Measurements from ENCODE around the gene AFDN. TPM values are rescaled to one million over a fixed set of nuclear protein-coding genes. Genes with fewer than 3 reads are reported as not detected.

AFDN gene
- total RNA-seq, 2 donors from 2014 or later, result 214 to 239 TPM

DNA sequence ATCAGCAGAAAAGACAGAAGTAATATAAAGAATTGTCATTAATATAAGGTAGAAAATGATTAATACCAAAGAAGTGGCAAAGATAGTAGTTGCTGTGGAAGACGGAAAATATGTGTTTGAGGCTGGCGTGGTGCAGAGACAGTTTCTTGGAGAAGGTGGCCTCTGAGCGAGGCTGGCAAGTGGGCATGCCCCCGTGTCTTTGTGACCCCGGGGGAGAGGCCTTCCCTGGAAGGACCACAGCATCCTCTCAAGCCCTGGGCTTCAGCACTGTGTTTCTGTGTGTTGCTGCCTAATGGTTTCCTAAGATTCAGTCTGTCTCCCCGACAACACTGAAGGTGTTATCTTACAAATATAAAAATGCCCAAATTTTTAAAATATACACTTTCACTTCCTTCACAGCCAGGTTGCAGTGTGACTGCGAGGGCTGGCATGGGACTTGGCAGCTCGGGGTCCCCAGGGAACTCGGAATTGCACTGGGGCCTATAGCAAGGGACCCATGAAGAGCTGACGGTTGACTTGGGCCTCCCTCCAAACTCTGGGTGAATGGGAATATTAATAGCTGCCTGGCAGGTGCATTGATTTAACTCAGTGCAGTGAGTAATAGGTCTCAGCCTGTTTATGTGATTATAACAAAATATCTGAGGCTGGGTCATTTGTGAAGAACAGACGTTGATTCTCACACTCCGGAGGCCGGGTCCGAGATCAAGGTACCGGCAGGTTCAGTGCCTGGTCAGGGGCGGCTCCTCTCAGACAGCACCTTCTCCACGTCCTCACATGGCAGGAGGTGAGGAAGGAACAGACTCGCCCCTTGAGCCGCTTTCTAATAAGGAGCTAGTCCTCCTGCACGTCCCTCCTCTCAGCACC is 47.4 kb upstream of the AFDN start:
- 93 to 96% methylated on average over 17 to 20 of the region's 20 CpGs for whole genome bisulfite sequencing, 2 experiments (ENCODE audit: insufficient coverage in 1 of 2, insufficient read length in 1 of 2)
- H3K36me3 ChIP-seq (ENCODE audit: control insufficient read depth, insufficient read depth, low read length), result no peaks in the 10 kb centered on the region
- Mint-ChIP-seq H3K27ac (no peak overlapping the region), H3K4me1 (no peaks in the 10 kb centered on the region), H3K27me3 (ENCODE audit: insufficient read depth) (no peaks in the 10 kb centered on the region), H3K9me3 (no peaks in the 10 kb centered on the region), H3K36me3 (ENCODE audit: low read depth) (no peaks in the 10 kb centered on the region), H3K4me3 (no peak overlapping the region)
- no peaks in the 10 kb centered on the region for H3K27me3 ChIP-seq (ENCODE audit: control insufficient read depth, insufficient read depth, low read length, poor library complexity, severe bottlenecking)
- TF ChIP-seq, protein P1, sequence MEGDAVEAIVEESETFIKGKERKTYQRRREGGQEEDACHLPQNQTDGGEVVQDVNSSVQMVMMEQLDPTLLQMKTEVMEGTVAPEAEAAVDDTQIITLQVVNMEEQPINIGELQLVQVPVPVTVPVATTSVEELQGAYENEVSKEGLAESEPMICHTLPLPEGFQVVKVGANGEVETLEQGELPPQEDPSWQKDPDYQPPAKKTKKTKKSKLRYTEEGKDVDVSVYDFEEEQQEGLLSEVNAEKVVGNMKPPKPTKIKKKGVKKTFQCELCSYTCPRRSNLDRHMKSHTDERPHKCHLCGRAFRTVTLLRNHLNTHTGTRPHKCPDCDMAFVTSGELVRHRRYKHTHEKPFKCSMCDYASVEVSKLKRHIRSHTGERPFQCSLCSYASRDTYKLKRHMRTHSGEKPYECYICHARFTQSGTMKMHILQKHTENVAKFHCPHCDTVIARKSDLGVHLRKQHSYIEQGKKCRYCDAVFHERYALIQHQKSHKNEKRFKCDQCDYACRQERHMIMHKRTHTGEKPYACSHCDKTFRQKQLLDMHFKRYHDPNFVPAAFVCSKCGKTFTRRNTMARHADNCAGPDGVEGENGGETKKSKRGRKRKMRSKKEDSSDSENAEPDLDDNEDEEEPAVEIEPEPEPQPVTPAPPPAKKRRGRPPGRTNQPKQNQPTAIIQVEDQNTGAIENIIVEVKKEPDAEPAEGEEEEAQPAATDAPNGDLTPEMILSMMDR (conservative IDR thresholded peaks at IDR 0.05), result no peak
- H3K4me1 ChIP-seq (ENCODE audit: control insufficient read depth, insufficient read depth, low read length), result no peaks in the 10 kb centered on the region
- no peak overlapping the region for H3K27ac ChIP-seq (ENCODE audit: low read depth, low read length)
- H3K4me3 ChIP-seq (ENCODE audit: low read length), result no peak overlapping the region
- DNase-seq, result no peak
- H3K9me3 ChIP-seq (ENCODE audit: control insufficient read depth, low read length), result no peaks in the 10 kb centered on the region
- H3K9ac ChIP-seq (ENCODE audit: extremely low read depth, low read length, poor library complexity, severe bottlenecking), result no peak overlapping the region

DNA sequence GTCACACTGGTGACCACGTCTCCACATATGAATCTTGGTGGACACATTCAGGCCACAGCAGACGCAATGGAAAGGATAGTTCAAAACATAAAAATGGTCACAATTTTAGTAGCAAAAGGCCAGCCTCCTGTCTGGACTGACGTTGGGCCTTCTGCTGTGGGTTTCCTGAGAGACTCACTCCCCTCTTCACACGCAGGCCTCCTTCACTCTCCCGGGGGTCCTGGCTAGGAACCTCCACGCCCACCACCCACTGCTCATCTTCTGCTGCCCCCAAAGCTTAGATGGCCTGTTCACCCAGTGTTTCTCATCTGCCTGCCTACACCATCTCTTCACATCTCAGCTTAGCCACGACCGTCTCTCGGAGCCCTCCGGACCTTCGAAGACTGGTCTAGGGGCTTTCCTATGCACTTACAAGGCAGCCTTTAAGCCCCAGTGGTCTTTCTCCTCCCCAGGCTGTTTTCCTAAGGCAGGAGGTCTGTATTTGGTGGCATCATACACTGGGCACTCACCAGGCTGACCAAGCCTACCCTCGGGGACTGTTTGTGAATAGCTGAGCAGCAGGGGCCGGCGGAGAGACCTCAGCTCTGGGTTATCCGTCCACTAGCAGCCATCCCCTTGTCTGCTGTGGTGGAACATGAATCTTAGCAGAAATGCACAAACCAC is 46.6 kb upstream of the AFDN start:
- no peak overlapping the region for H3K4me3 ChIP-seq (ENCODE audit: low read length)
- no peaks in the 10 kb centered on the region for H3K36me3 ChIP-seq (ENCODE audit: control insufficient read depth, insufficient read depth, low read length)
- no peak for DNase-seq
- H3K27ac ChIP-seq (ENCODE audit: low read depth, low read length), result no peak overlapping the region
- Mint-ChIP-seq H3K4me1 (no peaks in the 10 kb centered on the region), H3K36me3 (ENCODE audit: low read depth) (no peaks in the 10 kb centered on the region), H3K27me3 (ENCODE audit: insufficient read depth) (no peaks in the 10 kb centered on the region), H3K9me3 (no peaks in the 10 kb centered on the region), H3K27ac (no peak overlapping the region), H3K4me3 (no peak overlapping the region)
- H3K9ac ChIP-seq (ENCODE audit: extremely low read depth, low read length, poor library complexity, severe bottlenecking), result no peak overlapping the region
- 91 to 94% methylated on average over 12 to 15 of the region's 15 CpGs for WGBS, 2 experiments (ENCODE audit: insufficient coverage in 1 of 2, insufficient read length in 1 of 2)
- H3K9me3 ChIP-seq (ENCODE audit: control insufficient read depth, low read length), result no peaks in the 10 kb centered on the region
- H3K4me1 ChIP-seq (ENCODE audit: control insufficient read depth, insufficient read depth, low read length), result no peaks in the 10 kb centered on the region
- H3K27me3 ChIP-seq (ENCODE audit: control insufficient read depth, insufficient read depth, low read length, poor library complexity, severe bottlenecking), result no peaks in the 10 kb centered on the region
- TF ChIP-seq, protein P1 (conservative IDR thresholded peaks at IDR 0.05), result no peak

DNA sequence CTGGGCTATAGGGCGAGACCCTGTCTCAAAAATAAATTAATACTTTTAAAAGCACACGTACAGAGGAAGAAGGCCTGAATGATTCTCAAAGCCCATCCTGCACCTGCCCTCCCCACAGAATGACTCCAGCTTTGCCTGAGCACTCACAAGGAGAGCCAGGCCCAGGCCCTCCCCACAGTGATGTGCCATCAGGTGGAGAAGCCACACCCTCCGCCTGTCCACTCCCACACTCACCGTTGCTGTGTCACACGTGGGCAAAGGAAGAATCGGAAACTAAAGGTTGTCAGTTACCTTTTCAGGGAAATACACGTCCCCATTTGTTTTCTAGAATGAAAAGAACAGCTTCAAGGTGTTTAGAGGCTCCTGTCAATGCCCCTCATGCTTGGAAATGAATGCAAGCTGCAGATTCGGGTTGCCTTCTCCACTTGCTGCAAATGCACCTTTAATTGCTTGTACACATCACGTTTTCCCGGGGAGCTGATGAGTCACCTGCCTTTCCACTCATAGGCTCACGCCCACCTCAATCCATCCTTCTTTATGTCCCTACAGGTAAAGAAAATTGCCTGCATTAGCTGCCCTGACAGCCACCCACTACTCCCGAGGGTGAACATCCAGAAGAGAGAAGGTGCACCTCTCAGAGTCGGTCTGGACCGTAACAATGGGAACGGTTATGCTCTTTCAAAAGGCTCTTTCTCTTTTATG is 45.5 kb upstream of the AFDN start:
- no peaks in the 10 kb centered on the region for H3K27me3 Mint-ChIP-seq (ENCODE audit: insufficient read depth)
- Histone ChIP-seq H3K4me3 (ENCODE audit: low read length) (no peak overlapping the region), H3K9me3 (ENCODE audit: control insufficient read depth, low read length) (no peaks in the 10 kb centered on the region), H3K36me3 (ENCODE audit: control insufficient read depth, insufficient read depth, low read length) (no peaks in the 10 kb centered on the region), H3K9ac (ENCODE audit: extremely low read depth, low read length, poor library complexity, severe bottlenecking) (no peak overlapping the region), H3K27me3 (ENCODE audit: control insufficient read depth, insufficient read depth, low read length, poor library complexity, severe bottlenecking) (no peaks in the 10 kb centered on the region), H3K27ac (ENCODE audit: low read depth, low read length) (no peak overlapping the region), H3K4me1 (ENCODE audit: control insufficient read depth, insufficient read depth, low read length) (no peaks in the 10 kb centered on the region)
- H3K4me1 Mint-ChIP-seq, result no peaks in the 10 kb centered on the region
- no peaks in the 10 kb centered on the region for H3K9me3 Mint-ChIP-seq
- TF ChIP-seq, protein P1 (conservative IDR thresholded peaks at IDR 0.05), result no peak
- H3K27ac Mint-ChIP-seq, result no peak overlapping the region
- 85 to 96% methylated on average over 12 to 15 of the region's 15 CpGs for WGBS, 2 experiments (ENCODE audit: insufficient coverage in 1 of 2, insufficient read length in 1 of 2)
- no peaks in the 10 kb centered on the region for H3K36me3 Mint-ChIP-seq (ENCODE audit: low read depth)
- DNase-seq, result peak; percentile 44
- no peak overlapping the region for H3K4me3 Mint-ChIP-seq

Measured in endodermal cell (in vitro differentiated cells).